Measurements from ENCODE around the gene RGL3.
"Not testable (repeated sequence)": the region's sequence is repeated elsewhere in the genome, so short reads cannot be mapped to it uniquely, and the experiment has no call there.

RGL3 gene

DNA sequence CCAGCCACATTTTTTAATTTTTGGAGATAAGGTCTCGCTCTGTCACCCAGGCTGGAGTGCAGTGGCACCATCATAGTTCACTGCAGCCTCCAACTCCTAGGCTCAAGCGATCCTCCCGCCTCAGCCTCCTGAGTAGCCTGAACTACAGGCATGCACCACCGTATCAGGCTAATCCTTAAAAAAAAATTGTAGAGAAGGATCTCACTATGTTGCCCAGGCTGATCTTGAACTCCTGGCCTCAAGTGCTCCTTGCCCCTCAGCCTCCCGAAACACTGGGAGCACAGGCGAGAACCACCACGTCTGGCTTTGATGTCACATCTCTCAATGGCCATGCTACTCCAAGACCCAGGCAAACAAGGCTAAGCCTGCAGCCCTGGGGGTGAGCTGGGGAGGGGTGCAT, 37.5 kb upstream of the RGL3 start:
- no peak overlapping the region for H2AK5ac ChIP-seq (ENCODE audit: low read depth, low read length)
- no peak overlapping the region for H2BK5ac ChIP-seq (ENCODE audit: low read length)
- H2BK120ac ChIP-seq (ENCODE audit: low read depth, low read length), result no peak overlapping the region
- no peak overlapping the region for H4K91ac ChIP-seq (ENCODE audit: low read depth, low read length, poor library complexity)
- no peak overlapping the region for H2BK15ac ChIP-seq (ENCODE audit: low read length)
- H2AFZ ChIP-seq (ENCODE audit: low read length), result no peak overlapping the region
- H4K8ac ChIP-seq (ENCODE audit: low read depth, low read length), result no peak overlapping the region
- no peak overlapping the region for H3K14ac ChIP-seq (ENCODE audit: low read length)
- no peak overlapping the region for H3K4me2 ChIP-seq (ENCODE audit: insufficient read depth, low read length, poor library complexity, severe bottlenecking)
- no peak overlapping the region for H3K18ac ChIP-seq (ENCODE audit: low read length)
- H3K23ac ChIP-seq (ENCODE audit: low read depth, low read length, poor library complexity), result no peak overlapping the region
- H3K4me3 ChIP-seq (ENCODE audit: low read length in 2 of 2), result no peak overlapping the region
- H3K27ac ChIP-seq (replicated peaks; ENCODE audit: low read length), result no peak overlapping the region
- no peak overlapping the region for H3K9ac ChIP-seq (ENCODE audit: low read depth, low read length, poor library complexity)
- no peak overlapping the region for H3K4ac ChIP-seq (ENCODE audit: low read length)
- H3K36me3 ChIP-seq (replicated peaks in 1 of 2; ENCODE audit: control insufficient read depth in 2 of 2, insufficient read depth in 2 of 2, low read length in 2 of 2), result peaks cover 0 to 80% of the 10 kb centered on the region in 2 donors
- whole genome bisulfite sequencing, 2 donors (ENCODE audit: extremely low coverage in 2 of 2, insufficient read length in 2 of 2, insufficient replicate concordance in 1 of 2), result no CpG with 5 or more reads among the region's 7 CpGs
- no peaks in the 10 kb centered on the region for H3K27me3 ChIP-seq (ENCODE audit: control insufficient read depth in 3 of 3, insufficient read depth in 3 of 3, low read depth in 1 of 3, low read length in 3 of 3)
- H3K9me3 ChIP-seq (replicated peaks in 1 of 2; ENCODE audit: control insufficient read depth in 2 of 2, insufficient read depth in 1 of 2, low read depth in 1 of 2, low read length in 2 of 2), result no peaks in the 10 kb centered on the region
- peaks cover 6 to 10% of the 10 kb centered on the region in 2 donors for H3K4me1 ChIP-seq (ENCODE audit: control insufficient read depth in 2 of 2, insufficient read depth in 1 of 2, low read depth in 1 of 2, low read length in 2 of 2)
- no peak for DNase-seq (ENCODE audit: low spot score)
- no peak overlapping the region for H2BK12ac ChIP-seq (ENCODE audit: low read length)
- no peaks in the 10 kb centered on the region for H3K79me1 ChIP-seq (ENCODE audit: low read depth, low read length)

DNA sequence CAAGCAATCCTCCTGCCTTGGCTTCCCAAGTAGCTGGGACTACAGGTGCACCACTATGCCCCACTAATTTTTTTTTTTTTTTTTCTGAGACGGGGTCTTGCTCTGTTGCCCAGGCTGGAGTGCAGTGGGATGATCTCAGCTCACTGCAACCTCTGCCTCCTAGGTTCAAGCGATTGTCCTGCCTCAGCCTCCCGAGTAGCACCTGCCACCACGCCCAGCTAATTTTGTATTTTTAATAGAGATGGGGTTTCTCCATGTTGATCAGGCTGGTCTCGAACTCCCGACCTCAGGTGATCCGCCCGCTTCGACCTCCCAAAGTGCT, 36.1 kb upstream of the RGL3 start:
- not testable (repeated sequence) for DNase-seq (ENCODE audit: low spot score); H3K23ac ChIP-seq (ENCODE audit: low read depth, low read length, poor library complexity); H2AFZ ChIP-seq (ENCODE audit: low read length); H4K91ac ChIP-seq (ENCODE audit: low read depth, low read length, poor library complexity); H3K79me1 ChIP-seq (ENCODE audit: low read depth, low read length); H3K27me3 ChIP-seq (ENCODE audit: control insufficient read depth in 3 of 3, insufficient read depth in 3 of 3, low read depth in 1 of 3, low read length in 3 of 3); H3K4ac ChIP-seq (ENCODE audit: low read length); H2AK5ac ChIP-seq (ENCODE audit: low read depth, low read length); H3K4me2 ChIP-seq (ENCODE audit: insufficient read depth, low read length, poor library complexity, severe bottlenecking); H3K9ac ChIP-seq (ENCODE audit: low read depth, low read length, poor library complexity); H3K4me3 ChIP-seq (ENCODE audit: low read length in 2 of 2); H2BK5ac ChIP-seq (ENCODE audit: low read length); H3K18ac ChIP-seq (ENCODE audit: low read length); H2BK120ac ChIP-seq (ENCODE audit: low read depth, low read length); H4K8ac ChIP-seq (ENCODE audit: low read depth, low read length); H3K9me3 ChIP-seq (replicated peaks in 1 of 2; ENCODE audit: control insufficient read depth in 2 of 2, insufficient read depth in 1 of 2, low read depth in 1 of 2, low read length in 2 of 2); H2BK12ac ChIP-seq (ENCODE audit: low read length); H2BK15ac ChIP-seq (ENCODE audit: low read length); H3K27ac ChIP-seq (replicated peaks; ENCODE audit: low read length); H3K14ac ChIP-seq (ENCODE audit: low read length)
- no CpG with 5 or more reads among the region's 9 CpGs for WGBS, 2 donors (ENCODE audit: extremely low coverage in 2 of 2, insufficient read length in 2 of 2, insufficient replicate concordance in 1 of 2)
- peaks cover 0 to 75% of the 10 kb centered on the region in 2 donors for H3K36me3 ChIP-seq (replicated peaks in 1 of 2; ENCODE audit: control insufficient read depth in 2 of 2, insufficient read depth in 2 of 2, low read length in 2 of 2)
- peaks cover 15 to 16% of the 10 kb centered on the region in 2 donors for H3K4me1 ChIP-seq (ENCODE audit: control insufficient read depth in 2 of 2, insufficient read depth in 1 of 2, low read depth in 1 of 2, low read length in 2 of 2)

DNA sequence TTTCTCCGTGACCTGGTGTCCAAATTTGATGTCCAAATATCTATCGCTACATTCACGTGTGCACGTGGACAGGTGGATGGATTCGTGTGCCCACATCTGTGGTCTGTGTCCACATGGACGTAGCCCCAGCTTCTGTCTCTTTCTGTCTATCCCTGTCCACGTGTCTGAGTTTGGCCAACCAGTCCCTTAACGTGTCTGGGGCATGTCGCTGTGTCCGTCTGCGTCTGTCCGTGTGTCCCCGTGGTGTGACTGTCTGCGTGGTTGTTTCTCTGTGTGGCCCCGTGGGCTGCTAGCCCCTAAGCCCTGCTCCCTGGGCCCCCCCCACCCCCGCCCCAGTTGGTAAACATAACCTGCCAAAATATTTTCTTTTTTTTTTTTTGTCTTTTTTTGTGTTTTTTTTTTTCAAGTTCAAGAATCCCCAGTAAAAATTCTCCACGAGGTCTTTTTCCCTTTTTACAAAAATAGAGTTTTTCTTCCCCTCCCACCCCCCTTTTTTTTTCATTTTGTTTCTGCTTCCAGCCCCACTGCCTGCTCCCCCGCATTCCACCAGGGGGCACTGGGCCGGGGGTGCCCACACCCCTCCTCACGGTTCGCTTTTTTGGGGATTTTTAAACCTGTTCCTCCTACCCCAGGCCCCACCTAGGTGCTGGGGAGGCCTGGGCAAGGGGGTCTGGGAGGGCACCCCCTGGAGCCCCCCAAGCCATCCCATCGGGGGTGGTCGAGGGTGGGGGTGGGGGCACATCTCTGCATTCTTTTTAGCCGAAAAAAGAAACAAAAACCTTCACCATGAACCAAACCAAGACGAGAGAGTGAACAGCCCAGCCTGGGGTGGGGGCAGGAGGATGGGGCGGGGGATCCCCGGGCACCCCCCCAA, 34.6 kb upstream of the RGL3 start:
- no peak overlapping the region for H2AFZ ChIP-seq (ENCODE audit: low read length)
- peak overlapping the region in 1 of 2 donors; percentile 14 for H3K4me3 ChIP-seq (ENCODE audit: low read length in 2 of 2)
- H3K18ac ChIP-seq (ENCODE audit: low read length), result peak overlapping the region; percentile 97
- peak overlapping the region; percentile 99 for H2BK12ac ChIP-seq (ENCODE audit: low read length)
- H3K14ac ChIP-seq (ENCODE audit: low read length), result peak overlapping the region; percentile 90
- peak overlapping the region; percentile 19 for H3K27ac ChIP-seq (replicated peaks; ENCODE audit: low read length)
- peak overlapping the region; percentile 76 for H2BK5ac ChIP-seq (ENCODE audit: low read length)
- H4K91ac ChIP-seq (ENCODE audit: low read depth, low read length, poor library complexity), result peak overlapping the region; percentile 79
- H3K23ac ChIP-seq (ENCODE audit: low read depth, low read length, poor library complexity), result peak overlapping the region; percentile 91
- H3K4me1 ChIP-seq (ENCODE audit: control insufficient read depth in 2 of 2, insufficient read depth in 1 of 2, low read depth in 1 of 2, low read length in 2 of 2), result peaks cover 15 to 16% of the 10 kb centered on the region in 2 donors
- no peaks in the 10 kb centered on the region for H3K9me3 ChIP-seq (replicated peaks in 1 of 2; ENCODE audit: control insufficient read depth in 2 of 2, insufficient read depth in 1 of 2, low read depth in 1 of 2, low read length in 2 of 2)
- H3K27me3 ChIP-seq (ENCODE audit: control insufficient read depth in 3 of 3, insufficient read depth in 3 of 3, low read depth in 1 of 3, low read length in 3 of 3), result no peaks in the 10 kb centered on the region
- peak overlapping the region; percentile 95 for H3K4ac ChIP-seq (ENCODE audit: low read length)
- H3K4me2 ChIP-seq (ENCODE audit: insufficient read depth, low read length, poor library complexity, severe bottlenecking), result no peak overlapping the region
- H2AK5ac ChIP-seq (ENCODE audit: low read depth, low read length), result peak overlapping the region; percentile 100
- no peak for DNase-seq (ENCODE audit: low spot score)
- H2BK120ac ChIP-seq (ENCODE audit: low read depth, low read length), result no peak overlapping the region
- H3K79me1 ChIP-seq (ENCODE audit: low read depth, low read length), result peaks cover 1% of the 10 kb centered on the region
- H2BK15ac ChIP-seq (ENCODE audit: low read length), result peak overlapping the region; percentile 99
- peak overlapping the region; percentile 77 for H3K9ac ChIP-seq (ENCODE audit: low read depth, low read length, poor library complexity)
- WGBS, 2 donors (ENCODE audit: extremely low coverage in 2 of 2, insufficient read length in 2 of 2, insufficient replicate concordance in 1 of 2), result no CpG with 5 or more reads among the region's 27 CpGs
- H3K36me3 ChIP-seq (replicated peaks in 1 of 2; ENCODE audit: control insufficient read depth in 2 of 2, insufficient read depth in 2 of 2, low read length in 2 of 2), result peaks cover 5 to 77% of the 10 kb centered on the region in 2 donors
- H4K8ac ChIP-seq (ENCODE audit: low read depth, low read length), result peak overlapping the region; percentile 29

DNA sequence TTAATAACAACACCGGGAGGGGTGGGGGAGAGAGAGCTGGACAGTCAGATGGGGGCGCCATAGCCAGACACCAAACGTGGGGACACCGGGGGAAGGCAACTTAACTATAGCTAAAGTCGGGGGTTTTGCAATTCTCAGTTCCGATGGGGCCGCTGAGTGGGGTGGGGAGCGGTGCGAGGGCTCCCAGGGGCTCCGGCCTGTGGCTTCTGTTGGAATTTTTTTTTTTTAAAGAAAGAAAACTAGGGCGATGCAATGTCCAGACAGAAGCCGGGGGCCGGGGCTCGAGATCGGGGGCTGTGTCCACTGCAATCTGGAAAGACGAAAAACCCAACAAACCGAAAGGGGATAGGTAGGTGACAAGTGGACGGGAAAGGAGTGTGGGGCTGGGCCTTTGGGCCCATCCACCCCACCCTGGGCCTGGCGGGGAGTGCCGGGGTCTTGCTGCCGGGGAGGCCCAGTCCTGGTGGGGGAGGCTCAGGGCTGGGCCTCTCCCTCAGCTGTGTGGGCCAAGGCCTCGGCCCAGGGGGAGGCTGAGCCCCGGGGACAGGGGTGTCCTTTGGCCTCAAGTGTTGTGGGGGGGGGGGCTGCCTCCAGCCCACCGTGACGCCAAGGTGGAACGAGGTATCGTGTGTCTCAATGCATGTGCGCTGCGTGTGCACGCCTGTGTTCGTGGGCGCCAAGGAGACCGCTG, 33.7 kb upstream of the RGL3 start:
- H2AFZ ChIP-seq (ENCODE audit: low read length), result no peak overlapping the region
- peaks cover 1% of the 10 kb centered on the region for H3K79me1 ChIP-seq (ENCODE audit: low read depth, low read length)
- peak overlapping the region; percentile 91 for H3K23ac ChIP-seq (ENCODE audit: low read depth, low read length, poor library complexity)
- no CpG with 5 or more reads among the region's 33 CpGs for WGBS, 2 donors (ENCODE audit: extremely low coverage in 2 of 2, insufficient read length in 2 of 2, insufficient replicate concordance in 1 of 2)
- peak overlapping the region; percentile 99 for H2BK15ac ChIP-seq (ENCODE audit: low read length)
- peak overlapping the region; percentile 79 for H4K91ac ChIP-seq (ENCODE audit: low read depth, low read length, poor library complexity)
- peak overlapping the region; percentile 97 for H3K18ac ChIP-seq (ENCODE audit: low read length)
- H2BK5ac ChIP-seq (ENCODE audit: low read length), result peak overlapping the region; percentile 76
- H3K27me3 ChIP-seq (ENCODE audit: control insufficient read depth in 3 of 3, insufficient read depth in 3 of 3, low read depth in 1 of 3, low read length in 3 of 3), result no peaks in the 10 kb centered on the region
- peak overlapping the region; percentile 100 for H2AK5ac ChIP-seq (ENCODE audit: low read depth, low read length)
- H3K9me3 ChIP-seq (replicated peaks in 1 of 2; ENCODE audit: control insufficient read depth in 2 of 2, insufficient read depth in 1 of 2, low read depth in 1 of 2, low read length in 2 of 2), result no peaks in the 10 kb centered on the region
- no peak overlapping the region for H3K4me2 ChIP-seq (ENCODE audit: insufficient read depth, low read length, poor library complexity, severe bottlenecking)
- peaks cover 11 to 77% of the 10 kb centered on the region in 2 donors for H3K36me3 ChIP-seq (replicated peaks in 1 of 2; ENCODE audit: control insufficient read depth in 2 of 2, insufficient read depth in 2 of 2, low read length in 2 of 2)
- peak overlapping the region; percentile 99 for H2BK12ac ChIP-seq (ENCODE audit: low read length)
- H3K27ac ChIP-seq (replicated peaks; ENCODE audit: low read length), result no peak overlapping the region
- H3K4ac ChIP-seq (ENCODE audit: low read length), result peak overlapping the region; percentile 97
- peaks cover 15 to 16% of the 10 kb centered on the region in 2 donors for H3K4me1 ChIP-seq (ENCODE audit: control insufficient read depth in 2 of 2, insufficient read depth in 1 of 2, low read depth in 1 of 2, low read length in 2 of 2)
- peak overlapping the region in 1 of 2 donors; percentile 14 for H3K4me3 ChIP-seq (ENCODE audit: low read length in 2 of 2)
- H2BK120ac ChIP-seq (ENCODE audit: low read depth, low read length), result peak overlapping the region; percentile 81
- peak overlapping the region; percentile 95 for H3K14ac ChIP-seq (ENCODE audit: low read length)
- H4K8ac ChIP-seq (ENCODE audit: low read depth, low read length), result peak overlapping the region; percentile 29
- no peak for DNase-seq (ENCODE audit: low spot score)
- H3K9ac ChIP-seq (ENCODE audit: low read depth, low read length, poor library complexity), result peak overlapping the region; percentile 77

Measured in neuronal stem cell (in vitro differentiated cells).